GM12865 (cell line): ENCODE data around the gene NOVA1.
"Not testable (repeated sequence)": the region's sequence is repeated elsewhere in the genome, so short reads cannot be mapped to it uniquely, and the experiment has no call there.

ENCODE experiments used
- DNase-seq: peaks from one replicate; pipeline ENCODE4 v3.0.0; 2010; ENCODE audit warnings: low read depth
- H3K4me3 ChIP-seq: 2 replicates; pipeline ENCODE4 v1.5.1; 2011; ENCODE audit warnings: mild to moderate bottlenecking, low read depth, low read length, control low read depth
- TF ChIP-seq, protein P1 (sequence below): IDR thresholded peaks from 2 replicates; pipeline ENCODE4 v1.5.1; 2011; ENCODE audit warnings: low read length, control low read depth, low read depth, inconsistent platforms; ENCODE audit not compliant: insufficient read depth; ENCODE audit errors: missing control alignments

Gene NOVA1

DNA sequence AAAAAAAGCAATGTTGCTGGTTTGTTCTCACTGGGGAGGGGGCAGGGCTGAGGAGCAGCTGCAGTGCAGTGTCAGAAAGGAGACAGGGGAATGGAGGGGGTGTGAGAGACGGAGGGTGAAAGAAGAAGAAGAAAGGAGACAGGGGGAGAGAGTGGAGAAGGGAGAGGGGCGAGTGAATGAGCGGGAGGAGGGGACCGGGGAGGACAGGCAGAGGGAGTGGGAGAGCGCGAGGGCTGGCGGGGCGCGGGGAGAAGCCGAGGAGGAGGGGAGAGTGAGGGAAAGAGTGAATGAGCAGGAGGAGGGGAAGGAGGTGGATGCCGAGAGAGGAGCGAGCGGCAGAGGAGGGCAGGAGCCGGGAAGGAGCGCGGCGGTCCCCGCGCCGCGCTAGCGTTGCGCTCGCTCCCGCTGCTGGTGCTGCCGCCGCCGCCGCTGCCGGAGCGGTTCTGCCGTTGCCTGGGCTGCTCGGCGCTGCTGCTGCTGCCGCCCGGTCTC lies at the start of gene NOVA1:
Gene NOVA1 (minus strand): TSS at position 445 of the 492 bp plus-strand sequence. CDS start 597 bp downstream, outside the sequence.
- DNase-seq = no peak
- TF ChIP-seq, protein P1, sequence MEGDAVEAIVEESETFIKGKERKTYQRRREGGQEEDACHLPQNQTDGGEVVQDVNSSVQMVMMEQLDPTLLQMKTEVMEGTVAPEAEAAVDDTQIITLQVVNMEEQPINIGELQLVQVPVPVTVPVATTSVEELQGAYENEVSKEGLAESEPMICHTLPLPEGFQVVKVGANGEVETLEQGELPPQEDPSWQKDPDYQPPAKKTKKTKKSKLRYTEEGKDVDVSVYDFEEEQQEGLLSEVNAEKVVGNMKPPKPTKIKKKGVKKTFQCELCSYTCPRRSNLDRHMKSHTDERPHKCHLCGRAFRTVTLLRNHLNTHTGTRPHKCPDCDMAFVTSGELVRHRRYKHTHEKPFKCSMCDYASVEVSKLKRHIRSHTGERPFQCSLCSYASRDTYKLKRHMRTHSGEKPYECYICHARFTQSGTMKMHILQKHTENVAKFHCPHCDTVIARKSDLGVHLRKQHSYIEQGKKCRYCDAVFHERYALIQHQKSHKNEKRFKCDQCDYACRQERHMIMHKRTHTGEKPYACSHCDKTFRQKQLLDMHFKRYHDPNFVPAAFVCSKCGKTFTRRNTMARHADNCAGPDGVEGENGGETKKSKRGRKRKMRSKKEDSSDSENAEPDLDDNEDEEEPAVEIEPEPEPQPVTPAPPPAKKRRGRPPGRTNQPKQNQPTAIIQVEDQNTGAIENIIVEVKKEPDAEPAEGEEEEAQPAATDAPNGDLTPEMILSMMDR = no peak
- H3K4me3 ChIP-seq = no peak within 1 kb of the TSS

GRCh38 chr14:26645057-26645456 lies 47.2 kb upstream of the NOVA1 start:
- DNase-seq, H3K4me3 ChIP-seq: not testable (repeated sequence)

DNA sequence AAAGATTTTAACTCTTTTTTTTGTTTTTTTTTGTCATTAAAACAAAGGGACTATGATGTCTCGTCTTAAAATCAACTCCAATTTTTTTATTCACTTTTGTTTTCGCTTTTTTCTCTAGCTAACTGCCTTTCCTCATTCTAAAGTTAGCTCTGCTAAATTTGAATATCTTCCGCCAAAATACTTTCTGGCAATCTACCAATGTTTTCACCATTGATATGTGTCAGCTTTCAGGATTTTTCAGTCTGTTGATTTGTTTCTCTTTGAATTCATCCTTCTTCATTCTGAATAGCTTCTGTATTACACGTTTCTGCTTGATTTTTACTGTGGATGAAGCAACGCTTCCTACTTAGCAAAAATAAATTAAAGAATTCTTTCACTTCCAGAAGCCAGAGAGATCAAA lies 38.7 kb upstream of the NOVA1 start:
- TF ChIP-seq, protein P1 = no peak
- no peak for DNase-seq
- H3K4me3 ChIP-seq = no peak overlapping the region

DNA sequence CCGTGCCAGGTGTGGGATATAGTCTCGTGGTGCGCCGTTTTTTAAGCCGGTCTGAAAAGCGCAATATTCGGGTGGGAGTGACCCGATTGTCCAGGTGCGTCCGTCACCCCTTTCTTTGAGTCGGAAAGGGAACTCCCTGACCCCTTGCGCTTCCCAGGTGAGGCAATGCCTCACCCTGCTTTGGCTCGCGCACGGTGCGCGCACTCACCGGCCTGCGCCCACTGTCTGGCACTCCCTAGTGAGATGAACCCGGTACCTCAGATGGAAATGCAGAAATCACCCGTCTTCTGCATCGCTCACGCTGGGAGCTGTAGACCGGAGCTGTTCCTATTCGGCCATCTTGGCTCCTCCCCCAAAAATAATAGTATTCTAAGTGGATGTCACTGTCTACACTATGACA lies 37.1 kb upstream of the NOVA1 start:
- not testable (repeated sequence) for DNase-seq, H3K4me3 ChIP-seq

DNA sequence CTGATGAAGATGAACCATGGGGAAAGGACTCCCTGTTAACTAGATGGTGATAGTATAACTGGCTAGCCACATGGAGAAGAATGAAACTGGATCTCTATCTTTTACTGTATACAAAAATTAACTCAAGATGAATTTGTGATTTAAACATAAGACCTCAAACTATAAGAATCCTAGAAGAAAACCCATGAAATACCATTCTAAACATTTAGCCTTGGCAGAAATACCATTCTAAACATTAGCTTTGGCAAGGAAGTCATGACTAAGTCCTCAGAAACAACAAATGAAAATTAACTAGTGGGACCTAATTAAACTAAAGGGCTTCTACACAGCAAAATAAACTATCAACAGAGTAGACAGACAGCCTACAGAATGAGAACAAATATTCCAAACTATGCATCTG lies 28.4 kb upstream of the NOVA1 start:
- no peak for DNase-seq
- TF ChIP-seq, protein P1 = no peak
- no peak overlapping the region for H3K4me3 ChIP-seq

GRCh38 chr14:26622611-26623010 lies 24.8 kb upstream of the NOVA1 start:
- TF ChIP-seq, protein P1 = no peak
- no peak overlapping the region for H3K4me3 ChIP-seq
- no peak for DNase-seq

DNA sequence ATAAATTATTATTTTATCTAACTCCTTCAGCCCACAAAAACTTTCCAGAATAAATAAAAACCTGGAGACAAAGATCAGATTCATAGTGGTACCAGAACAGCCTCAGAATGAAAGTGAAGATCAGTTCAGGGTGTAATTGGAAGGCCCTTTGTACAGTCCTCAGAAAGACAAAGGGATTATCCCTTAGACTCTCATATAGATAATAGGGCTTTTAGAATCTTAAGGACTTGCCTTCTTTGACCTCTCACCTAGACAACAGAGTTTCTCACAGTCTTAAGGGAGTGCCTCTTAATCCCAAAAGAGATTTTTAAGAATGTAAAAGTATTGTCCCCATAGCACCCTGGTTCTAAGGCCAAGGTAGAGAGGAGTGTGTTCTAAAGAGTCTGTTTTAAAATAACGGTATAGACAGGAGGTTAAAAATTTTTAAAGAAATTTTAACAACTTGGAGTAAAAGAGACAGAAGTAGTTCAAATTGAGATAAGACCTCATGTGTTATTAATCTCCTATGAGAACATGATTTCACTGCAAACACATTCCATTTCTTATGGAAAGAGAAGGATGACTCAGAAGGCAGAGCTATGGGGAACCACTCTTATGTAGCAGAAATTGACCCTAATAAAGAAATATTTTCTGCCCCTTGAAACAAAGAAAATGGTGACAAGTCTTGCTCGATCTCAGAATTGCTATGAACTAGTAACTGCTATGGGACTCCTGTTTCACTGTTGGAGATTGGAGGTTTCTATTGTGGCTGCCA lies 24.2 kb upstream of the NOVA1 start:
- DNase-seq = no peak
- TF ChIP-seq, protein P1 = no peak
- no peak overlapping the region for H3K4me3 ChIP-seq

GRCh38 chr14:26621364-26621763 lies 23.5 kb upstream of the NOVA1 start:
- DNase-seq = no peak
- TF ChIP-seq, protein P1 = no peak
- no peak overlapping the region for H3K4me3 ChIP-seq
